ENCODE results near the gene ADAP1.

DNA sequence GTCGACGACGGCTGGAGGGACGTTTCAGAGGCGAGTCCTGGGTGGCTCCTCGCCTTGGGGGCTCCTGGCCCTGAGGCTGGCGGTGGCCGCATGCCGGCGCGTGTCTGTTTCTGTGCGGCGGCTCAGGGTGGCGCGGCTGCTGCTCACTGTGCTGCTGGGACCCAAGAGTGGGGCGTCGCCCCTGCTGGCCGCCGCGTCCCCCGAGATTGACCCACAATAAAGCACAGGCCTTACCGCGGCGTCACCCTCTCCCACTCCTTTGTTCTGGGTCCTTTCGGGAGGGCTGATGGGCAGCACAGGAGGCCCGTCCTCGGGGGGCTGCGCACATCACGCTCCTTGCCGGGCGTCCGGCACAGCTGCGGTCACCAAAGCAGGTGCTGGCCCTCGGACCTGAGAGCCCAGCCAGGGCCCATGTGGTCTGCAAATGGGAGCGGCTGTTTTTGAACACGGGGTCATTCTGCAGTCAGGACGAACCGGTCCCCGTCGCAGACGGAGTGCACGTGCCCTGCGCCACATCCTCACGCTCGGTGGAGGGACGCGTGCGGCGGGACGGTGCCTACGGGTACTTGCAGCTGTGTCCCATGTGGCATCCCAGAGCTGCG is 58.9 kb downstream of the ADAP1 start:
- TF ChIP-seq ZNF274 (IDR thresholded peaks at IDR 0.05; ENCODE audit: low read depth, low read length) (no peak), SUZ12 (IDR thresholded peaks at IDR 0.05; ENCODE audit: extremely low read depth, insufficient read depth, insufficient read length) (no peak)

Data from NT2/D1 (cell line).